ENCODE measurements around the gene PLCB4. TPM values are rescaled to one million over a fixed set of nuclear protein-coding genes. Genes with fewer than 3 reads are reported as not detected.

PLCB4 gene
- total RNA-seq, 1 donor from 2014 or later, result 21.2 TPM

- DNase-seq (ENCODE audit: extremely low spot score, unreplicated experiment), result no peak
- H3K4me3 Mint-ChIP-seq, result no peak overlapping the region
- H3K9me3 Mint-ChIP-seq, result no peaks in the 10 kb centered on the region
- no peak overlapping the region for H3K27ac Mint-ChIP-seq
- TF ChIP-seq CTCF (conservative IDR thresholded peaks at IDR 0.05), result no peak
- H3K4me1 Mint-ChIP-seq (ENCODE audit: unreplicated experiment), result peaks cover 26% of the 10 kb centered on the region
- peaks cover 4% of the 10 kb centered on the region for H3K36me3 Mint-ChIP-seq
- H3K27me3 Mint-ChIP-seq, result no peaks in the 10 kb centered on the region
Measured at GRCh38 chr20:9134346-9134745, 65.5 kb downstream of the PLCB4 start.

- no peaks in the 10 kb centered on the region for H3K9me3 Mint-ChIP-seq
- no peaks in the 10 kb centered on the region for H3K27me3 Mint-ChIP-seq
- H3K36me3 Mint-ChIP-seq, result peaks cover 13% of the 10 kb centered on the region
- no peak for DNase-seq (ENCODE audit: extremely low spot score, unreplicated experiment)
- no peak overlapping the region for H3K4me3 Mint-ChIP-seq
- peaks cover 23% of the 10 kb centered on the region for H3K4me1 Mint-ChIP-seq (ENCODE audit: unreplicated experiment)
- no peak overlapping the region for H3K27ac Mint-ChIP-seq
- TF ChIP-seq CTCF (conservative IDR thresholded peaks at IDR 0.05), result no peak
Measured at GRCh38 chr20:9136114-9136513, 67.2 kb downstream of the PLCB4 start.

GRCh38 chr20:9137001-9137400 lies 68.1 kb downstream of the PLCB4 start:
- no peaks in the 10 kb centered on the region for H3K9me3 Mint-ChIP-seq
- no peaks in the 10 kb centered on the region for H3K27me3 Mint-ChIP-seq
- peaks cover 21% of the 10 kb centered on the region for H3K4me1 Mint-ChIP-seq (ENCODE audit: unreplicated experiment)
- no peak overlapping the region for H3K4me3 Mint-ChIP-seq
- peaks cover 13% of the 10 kb centered on the region for H3K36me3 Mint-ChIP-seq
- no peak for DNase-seq (ENCODE audit: extremely low spot score, unreplicated experiment)
- no peak overlapping the region for H3K27ac Mint-ChIP-seq
- no peak for TF ChIP-seq CTCF (conservative IDR thresholded peaks at IDR 0.05)

GRCh38 chr20:9139106-9139833 lies 70.4 kb downstream of the PLCB4 start:
- Mint-ChIP-seq H3K27ac (no peak overlapping the region), H3K9me3 (peaks cover 5% of the 10 kb centered on the region), H3K4me3 (no peak overlapping the region), H3K27me3 (no peaks in the 10 kb centered on the region), H3K36me3 (peaks cover 16% of the 10 kb centered on the region), H3K4me1 (ENCODE audit: unreplicated experiment) (peaks cover 21% of the 10 kb centered on the region)
- DNase-seq (ENCODE audit: extremely low spot score, unreplicated experiment), result no peak
- no peak for TF ChIP-seq CTCF (conservative IDR thresholded peaks at IDR 0.05)

- H3K27ac Mint-ChIP-seq, result no peak overlapping the region
- TF ChIP-seq CTCF (conservative IDR thresholded peaks at IDR 0.05), result no peak
- DNase-seq (ENCODE audit: extremely low spot score, unreplicated experiment), result no peak
- H3K27me3 Mint-ChIP-seq, result no peaks in the 10 kb centered on the region
- no peak overlapping the region for H3K4me3 Mint-ChIP-seq
- H3K36me3 Mint-ChIP-seq, result peaks cover 16% of the 10 kb centered on the region
- H3K4me1 Mint-ChIP-seq (ENCODE audit: unreplicated experiment), result peaks cover 22% of the 10 kb centered on the region
- peaks cover 5% of the 10 kb centered on the region for H3K9me3 Mint-ChIP-seq
Measured at GRCh38 chr20:9140162-9140760, 71.4 kb downstream of the PLCB4 start.

All from type B pancreatic cell (in vitro differentiated cells).